ENCODE measurements around the gene CARD9.
"Not testable (repeated sequence)": the region's sequence is repeated elsewhere in the genome, so short reads cannot be mapped to it uniquely, and the experiment has no call there.

DNA sequence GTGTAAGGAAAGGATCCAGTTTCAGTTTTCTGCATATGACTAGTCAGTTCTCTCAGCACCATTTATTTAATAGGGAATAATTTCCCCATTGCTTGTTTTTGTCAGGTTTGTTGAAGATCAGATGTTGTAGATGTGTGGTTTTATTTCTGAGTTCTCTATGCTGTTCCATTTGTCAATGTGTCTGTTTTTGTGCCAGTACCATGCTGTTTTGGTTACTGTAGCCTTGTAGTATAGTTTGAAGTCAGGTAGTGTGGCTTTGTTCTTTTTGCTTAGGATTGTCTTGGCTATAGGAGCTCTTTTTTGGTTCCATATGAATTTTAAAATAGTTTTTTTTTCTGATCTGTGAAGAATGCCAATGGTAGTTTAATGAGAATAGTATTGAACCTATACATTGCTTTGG is 52.5 kb downstream of the CARD9 start:
- TF ChIP-seq, protein P1, sequence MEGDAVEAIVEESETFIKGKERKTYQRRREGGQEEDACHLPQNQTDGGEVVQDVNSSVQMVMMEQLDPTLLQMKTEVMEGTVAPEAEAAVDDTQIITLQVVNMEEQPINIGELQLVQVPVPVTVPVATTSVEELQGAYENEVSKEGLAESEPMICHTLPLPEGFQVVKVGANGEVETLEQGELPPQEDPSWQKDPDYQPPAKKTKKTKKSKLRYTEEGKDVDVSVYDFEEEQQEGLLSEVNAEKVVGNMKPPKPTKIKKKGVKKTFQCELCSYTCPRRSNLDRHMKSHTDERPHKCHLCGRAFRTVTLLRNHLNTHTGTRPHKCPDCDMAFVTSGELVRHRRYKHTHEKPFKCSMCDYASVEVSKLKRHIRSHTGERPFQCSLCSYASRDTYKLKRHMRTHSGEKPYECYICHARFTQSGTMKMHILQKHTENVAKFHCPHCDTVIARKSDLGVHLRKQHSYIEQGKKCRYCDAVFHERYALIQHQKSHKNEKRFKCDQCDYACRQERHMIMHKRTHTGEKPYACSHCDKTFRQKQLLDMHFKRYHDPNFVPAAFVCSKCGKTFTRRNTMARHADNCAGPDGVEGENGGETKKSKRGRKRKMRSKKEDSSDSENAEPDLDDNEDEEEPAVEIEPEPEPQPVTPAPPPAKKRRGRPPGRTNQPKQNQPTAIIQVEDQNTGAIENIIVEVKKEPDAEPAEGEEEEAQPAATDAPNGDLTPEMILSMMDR (conservative IDR thresholded peaks at IDR 0.05 in 1 of 2, IDR thresholded peaks at IDR 0.05 in 1 of 2; ENCODE audit: low read depth in 1 of 2, low read length in 2 of 2): not testable (repeated sequence)
- TF ChIP-seq EZH2 (IDR thresholded peaks at IDR 0.05; ENCODE audit: low read length, missing control alignments): not testable (repeated sequence)

Measured in fibroblast of lung (primary cell).